Measurements from ENCODE around the gene MFAP1.
A peak's percentile ranks its signal among the peaks of the same experiment; 100 is the strongest.

MFAP1 gene, protein sequence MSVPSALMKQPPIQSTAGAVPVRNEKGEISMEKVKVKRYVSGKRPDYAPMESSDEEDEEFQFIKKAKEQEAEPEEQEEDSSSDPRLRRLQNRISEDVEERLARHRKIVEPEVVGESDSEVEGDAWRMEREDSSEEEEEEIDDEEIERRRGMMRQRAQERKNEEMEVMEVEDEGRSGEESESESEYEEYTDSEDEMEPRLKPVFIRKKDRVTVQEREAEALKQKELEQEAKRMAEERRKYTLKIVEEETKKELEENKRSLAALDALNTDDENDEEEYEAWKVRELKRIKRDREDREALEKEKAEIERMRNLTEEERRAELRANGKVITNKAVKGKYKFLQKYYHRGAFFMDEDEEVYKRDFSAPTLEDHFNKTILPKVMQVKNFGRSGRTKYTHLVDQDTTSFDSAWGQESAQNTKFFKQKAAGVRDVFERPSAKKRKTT

DNA sequence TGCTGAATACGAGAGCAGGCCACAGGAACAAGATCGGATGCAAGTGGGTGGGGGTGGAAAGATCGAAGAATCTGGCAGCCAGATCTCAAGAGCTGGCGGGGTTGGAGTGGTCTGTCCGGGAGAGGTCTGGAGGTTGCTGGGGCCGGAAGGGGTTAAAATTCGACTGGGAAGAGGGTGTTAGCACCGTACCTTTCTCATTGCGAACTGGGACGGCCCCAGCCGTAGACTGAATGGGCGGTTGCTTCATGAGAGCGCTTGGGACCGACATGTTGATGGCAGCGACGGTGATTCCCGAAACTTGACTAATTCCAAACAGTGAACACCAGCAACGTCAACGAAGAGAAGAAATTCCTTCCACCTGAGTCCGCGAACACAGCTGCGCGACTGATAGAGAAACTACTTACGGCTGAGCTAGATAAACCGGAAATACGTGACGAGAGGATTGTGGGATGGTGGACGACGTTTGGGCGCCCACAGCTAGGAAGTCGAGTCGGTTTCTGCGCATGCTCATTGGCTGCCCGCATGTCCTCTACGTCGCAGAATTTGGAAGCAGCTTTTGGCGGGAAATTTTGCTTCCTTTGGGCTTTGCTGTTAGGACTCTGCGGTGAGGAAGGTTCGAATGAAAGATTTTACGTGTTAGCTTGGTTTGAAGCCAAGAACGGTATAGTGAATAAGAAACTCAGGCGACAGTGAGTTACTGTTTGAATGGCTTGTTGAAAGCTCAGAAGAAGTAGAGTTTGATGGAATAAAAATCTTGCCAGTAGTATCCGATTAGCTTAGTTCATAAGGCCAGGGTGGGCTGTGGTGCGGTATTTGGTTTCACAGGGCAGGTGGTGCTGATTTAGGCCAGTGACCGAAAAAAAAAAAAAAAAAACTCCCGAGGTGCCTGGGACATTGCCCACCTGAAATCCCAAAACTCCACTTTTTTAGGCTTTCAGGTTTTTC, at the start of gene MFAP1:
Gene MFAP1, minus strand, starts transcription at position 389 of the 945 bp plus-strand sequence. Its CDS starts 121 bp downstream, at position 268.
- Mint-ChIP-seq H3K9me3 (peaks cover 20% of the 10 kb centered on the region), H3K27ac (peak within 1 kb of the TSS; percentile 95), H3K4me1 (peaks cover 34% of the 10 kb centered on the region), H3K27me3 (ENCODE audit: low read depth, poor library complexity) (peaks cover 5% of the 10 kb centered on the region), H3K36me3 (ENCODE audit: low read depth) (peaks cover 43% of the 10 kb centered on the region), H3K4me3 (peak within 1 kb of the TSS; percentile 94)
- TF ChIP-seq, protein P1, sequence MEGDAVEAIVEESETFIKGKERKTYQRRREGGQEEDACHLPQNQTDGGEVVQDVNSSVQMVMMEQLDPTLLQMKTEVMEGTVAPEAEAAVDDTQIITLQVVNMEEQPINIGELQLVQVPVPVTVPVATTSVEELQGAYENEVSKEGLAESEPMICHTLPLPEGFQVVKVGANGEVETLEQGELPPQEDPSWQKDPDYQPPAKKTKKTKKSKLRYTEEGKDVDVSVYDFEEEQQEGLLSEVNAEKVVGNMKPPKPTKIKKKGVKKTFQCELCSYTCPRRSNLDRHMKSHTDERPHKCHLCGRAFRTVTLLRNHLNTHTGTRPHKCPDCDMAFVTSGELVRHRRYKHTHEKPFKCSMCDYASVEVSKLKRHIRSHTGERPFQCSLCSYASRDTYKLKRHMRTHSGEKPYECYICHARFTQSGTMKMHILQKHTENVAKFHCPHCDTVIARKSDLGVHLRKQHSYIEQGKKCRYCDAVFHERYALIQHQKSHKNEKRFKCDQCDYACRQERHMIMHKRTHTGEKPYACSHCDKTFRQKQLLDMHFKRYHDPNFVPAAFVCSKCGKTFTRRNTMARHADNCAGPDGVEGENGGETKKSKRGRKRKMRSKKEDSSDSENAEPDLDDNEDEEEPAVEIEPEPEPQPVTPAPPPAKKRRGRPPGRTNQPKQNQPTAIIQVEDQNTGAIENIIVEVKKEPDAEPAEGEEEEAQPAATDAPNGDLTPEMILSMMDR (IDR thresholded peaks at IDR 0.05) = no peak
- peak; percentile 74 for DNase-seq

DNA sequence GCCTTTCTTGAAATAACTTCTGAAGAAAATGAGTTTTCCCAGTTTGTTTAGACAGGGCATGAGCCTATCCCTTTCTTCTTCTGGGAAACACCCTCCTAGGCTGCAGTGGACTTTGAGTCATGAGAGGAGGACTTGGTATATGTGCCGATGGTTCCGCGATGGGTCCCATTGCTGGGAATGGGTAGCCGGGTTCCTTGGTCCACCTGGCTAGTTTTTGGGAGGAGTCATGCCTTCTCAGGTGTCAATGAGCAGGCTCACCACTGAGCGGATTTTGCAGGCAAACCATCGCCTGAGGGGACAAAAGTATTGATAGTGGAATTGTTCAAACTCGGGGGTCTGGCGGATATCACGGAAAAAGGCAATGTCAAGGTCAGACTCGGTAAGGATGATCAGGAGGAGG, 49.2 kb upstream of the MFAP1 start:
- TF ChIP-seq, protein P1 (IDR thresholded peaks at IDR 0.05) = no peak
- no peaks in the 10 kb centered on the region for H3K36me3 Mint-ChIP-seq (ENCODE audit: low read depth)
- no peak overlapping the region for H3K27ac Mint-ChIP-seq
- no peak overlapping the region for H3K4me3 Mint-ChIP-seq
- H3K9me3 Mint-ChIP-seq = no peaks in the 10 kb centered on the region
- no peaks in the 10 kb centered on the region for H3K27me3 Mint-ChIP-seq (ENCODE audit: low read depth, poor library complexity)
- DNase-seq = no peak
- no peaks in the 10 kb centered on the region for H3K4me1 Mint-ChIP-seq

DNA sequence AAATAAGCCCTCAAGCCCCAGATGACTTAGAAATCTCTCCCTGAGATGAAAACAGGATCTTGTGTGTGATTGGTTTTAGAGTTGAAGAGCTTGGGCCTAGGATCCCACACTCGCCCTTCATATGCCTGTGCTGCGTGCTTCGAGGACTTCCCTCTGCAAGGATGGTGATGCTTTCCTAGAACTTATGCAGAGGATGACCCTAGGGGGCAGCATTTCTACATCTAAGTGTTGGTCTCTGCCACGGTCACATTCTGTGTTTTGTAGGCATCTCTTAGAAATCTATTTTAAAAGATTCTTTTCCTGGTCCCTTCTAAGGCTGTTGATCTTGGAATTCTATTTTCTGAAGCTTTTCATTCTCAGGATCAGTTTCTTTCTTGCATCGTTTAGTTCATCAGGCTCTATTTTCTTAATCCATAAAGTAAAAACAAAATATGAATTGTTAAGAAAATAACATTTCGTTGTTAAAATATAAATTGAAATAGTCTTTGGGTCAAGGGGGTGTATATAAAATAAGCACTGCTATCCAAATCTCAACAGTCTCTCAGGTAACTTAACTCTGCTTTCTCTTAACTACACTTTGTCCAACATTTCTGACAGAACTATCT, 48.0 kb upstream of the MFAP1 start:
- DNase-seq = peak; percentile 63
- H3K36me3 Mint-ChIP-seq (ENCODE audit: low read depth) = no peaks in the 10 kb centered on the region
- H3K27ac Mint-ChIP-seq = no peak overlapping the region
- TF ChIP-seq, protein P1 (IDR thresholded peaks at IDR 0.05) = peak; percentile 59
- no peaks in the 10 kb centered on the region for H3K4me1 Mint-ChIP-seq
- no peaks in the 10 kb centered on the region for H3K27me3 Mint-ChIP-seq (ENCODE audit: low read depth, poor library complexity)
- no peak overlapping the region for H3K4me3 Mint-ChIP-seq
- no peaks in the 10 kb centered on the region for H3K9me3 Mint-ChIP-seq

DNA sequence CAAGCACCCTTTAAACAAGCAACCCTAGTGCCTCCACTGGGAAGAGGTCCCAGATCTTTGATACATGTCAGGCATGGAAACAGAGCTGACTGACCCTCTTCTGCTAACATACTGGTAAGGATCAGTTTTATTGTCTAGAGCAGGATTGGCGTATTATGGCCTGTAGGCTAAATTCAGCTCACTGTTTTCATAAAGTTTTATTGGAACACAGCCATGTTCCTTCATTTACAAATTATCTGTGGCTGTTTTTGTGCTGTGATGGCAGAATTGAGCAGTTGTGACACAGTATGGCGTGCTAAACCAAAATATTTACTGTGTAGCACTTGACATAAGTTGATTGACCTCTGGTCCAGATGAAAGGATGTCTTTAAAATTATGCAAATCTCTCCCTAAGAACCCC, 47.3 kb upstream of the MFAP1 start:
- no peak for DNase-seq
- H3K36me3 Mint-ChIP-seq (ENCODE audit: low read depth) = no peaks in the 10 kb centered on the region
- TF ChIP-seq, protein P1 (IDR thresholded peaks at IDR 0.05) = no peak
- no peak overlapping the region for H3K27ac Mint-ChIP-seq
- no peaks in the 10 kb centered on the region for H3K4me1 Mint-ChIP-seq
- no peaks in the 10 kb centered on the region for H3K27me3 Mint-ChIP-seq (ENCODE audit: low read depth, poor library complexity)
- no peak overlapping the region for H3K4me3 Mint-ChIP-seq
- no peaks in the 10 kb centered on the region for H3K9me3 Mint-ChIP-seq

DNA sequence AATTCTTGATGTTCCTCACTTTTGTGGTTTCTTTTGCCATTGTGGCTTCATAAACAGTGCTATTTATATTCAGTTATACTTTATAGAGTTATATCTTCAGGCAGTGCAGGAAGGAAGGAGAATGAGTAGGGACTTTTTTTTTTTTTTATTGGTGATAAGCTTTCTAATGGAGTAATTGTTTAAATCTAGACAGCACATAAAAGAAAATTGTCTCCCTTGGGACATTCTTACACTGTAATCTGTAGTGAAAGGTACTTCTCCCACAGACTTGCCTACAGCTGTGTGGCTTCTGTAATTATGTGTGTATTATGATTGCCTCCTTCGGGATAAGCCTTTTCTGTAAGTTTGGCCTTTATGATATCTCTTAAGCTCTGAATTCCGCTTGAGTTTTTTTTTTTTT, 43.9 kb upstream of the MFAP1 start:
- Mint-ChIP-seq H3K27me3 (ENCODE audit: low read depth, poor library complexity) (no peaks in the 10 kb centered on the region), H3K9me3 (no peaks in the 10 kb centered on the region), H3K4me1 (no peaks in the 10 kb centered on the region), H3K27ac (no peak overlapping the region), H3K4me3 (no peak overlapping the region), H3K36me3 (ENCODE audit: low read depth) (peaks cover 10% of the 10 kb centered on the region)
- TF ChIP-seq, protein P1 (IDR thresholded peaks at IDR 0.05) = no peak
- no peak for DNase-seq
